ENCODE measurements around the gene TYW1B.
"Not testable (repeated sequence)": the region's sequence is repeated elsewhere in the genome, so short reads cannot be mapped to it uniquely, and the experiment has no call there.

The TYW1B gene

DNA sequence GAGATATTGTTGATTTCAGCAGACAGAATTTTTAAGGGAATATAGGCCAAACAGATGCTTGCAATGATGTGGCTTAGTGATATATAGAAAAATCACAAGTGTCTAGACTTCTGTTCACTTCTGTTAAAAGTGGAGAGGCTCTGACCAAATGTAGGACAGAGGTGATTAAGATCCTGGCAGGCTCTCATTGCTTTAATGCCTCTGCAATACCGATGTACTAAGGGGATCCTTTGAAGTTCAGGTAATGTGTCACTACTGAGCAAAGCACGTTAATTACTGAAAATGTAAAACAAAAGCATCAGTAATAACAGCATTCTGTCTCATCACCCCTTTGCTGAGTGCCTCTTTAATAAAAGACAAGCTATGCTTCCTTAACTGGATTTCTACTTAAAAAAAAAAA is 131.4 kb downstream of the TYW1B start:
- not testable (repeated sequence) for DNase-seq

- DNase-seq: not testable (repeated sequence)
These were observed 132.5 kb downstream of the TYW1B start for GRCh38 chr7:72695482-72695881.

GRCh38 chr7:72691442-72691841 is 136.6 kb downstream of the TYW1B start:
- DNase-seq: not testable (repeated sequence)

DNA sequence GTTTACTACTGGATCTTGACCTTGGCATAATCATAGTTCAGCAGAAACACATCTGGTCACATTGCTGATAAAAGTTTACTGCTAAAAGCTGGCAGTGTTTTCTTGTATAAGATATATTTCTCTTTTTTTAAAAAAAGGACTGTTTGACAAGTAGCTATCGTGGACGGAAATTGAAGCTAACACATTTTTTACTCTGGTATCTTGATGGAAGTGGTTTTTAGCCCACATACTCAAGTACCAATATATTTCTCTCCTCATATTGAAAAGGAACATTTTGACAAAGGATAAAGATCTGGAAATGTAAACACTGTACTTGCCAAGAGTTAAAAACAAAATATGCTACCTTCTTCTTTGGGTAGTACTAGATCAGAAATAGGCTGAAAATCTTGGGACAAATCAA is 137.8 kb downstream of the TYW1B start:
- not testable (repeated sequence) for DNase-seq

GRCh38 chr7:72689344-72689743 is 138.7 kb downstream of the TYW1B start:
- DNase-seq: not testable (repeated sequence)

- DNase-seq: not testable (repeated sequence)
These were observed 146.8 kb downstream of the TYW1B start for GRCh38 chr7:72681211-72681610.

DNA sequence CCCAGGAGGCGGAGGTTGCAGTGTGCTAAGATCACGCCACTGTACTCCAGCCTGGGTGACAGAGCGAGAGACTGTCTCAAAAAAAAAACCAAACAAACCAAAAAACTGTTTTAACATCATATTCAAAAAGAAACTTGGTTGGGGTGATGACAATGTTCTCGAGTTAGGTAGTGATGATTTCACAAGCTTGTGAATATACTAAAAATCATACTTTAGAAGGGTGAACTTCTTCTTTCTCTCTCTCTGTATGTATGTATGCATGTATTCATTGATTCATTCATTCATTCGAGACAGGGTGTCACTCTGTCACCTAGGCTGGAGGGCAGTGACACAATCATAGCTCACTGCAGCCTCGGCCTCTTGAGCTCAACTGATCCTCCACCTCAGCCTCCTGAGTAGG is 151.1 kb downstream of the TYW1B start:
- not testable (repeated sequence) for DNase-seq

DNA sequence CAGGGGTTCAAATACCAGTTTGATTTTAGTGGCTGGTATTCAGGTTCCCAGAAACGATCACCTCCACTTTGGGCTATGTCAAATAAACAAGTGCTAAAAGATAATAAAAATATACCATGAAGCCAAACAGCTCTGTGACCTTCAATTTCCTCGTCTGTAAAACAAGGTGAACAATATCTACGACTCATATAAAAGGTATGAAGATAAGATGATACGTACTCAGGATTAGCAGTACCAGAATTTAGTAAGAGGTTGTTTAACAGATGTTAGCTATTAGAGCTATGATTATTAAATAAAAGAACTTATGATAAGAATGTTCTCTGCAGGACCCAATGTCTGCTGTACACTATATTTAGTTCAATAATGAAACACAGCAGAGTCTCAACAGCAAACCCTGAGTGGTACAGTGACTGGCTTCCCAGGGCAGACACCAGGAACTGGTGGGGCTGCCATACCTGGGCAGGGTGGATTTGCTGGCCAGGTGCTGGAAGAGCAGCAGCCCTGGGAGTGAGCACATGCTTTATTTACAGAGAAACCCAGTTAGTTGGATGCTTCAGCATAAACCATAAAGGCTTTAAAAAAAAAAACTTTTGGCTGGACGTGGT is 151.8 kb downstream of the TYW1B start:
- not testable (repeated sequence) for DNase-seq

DNA sequence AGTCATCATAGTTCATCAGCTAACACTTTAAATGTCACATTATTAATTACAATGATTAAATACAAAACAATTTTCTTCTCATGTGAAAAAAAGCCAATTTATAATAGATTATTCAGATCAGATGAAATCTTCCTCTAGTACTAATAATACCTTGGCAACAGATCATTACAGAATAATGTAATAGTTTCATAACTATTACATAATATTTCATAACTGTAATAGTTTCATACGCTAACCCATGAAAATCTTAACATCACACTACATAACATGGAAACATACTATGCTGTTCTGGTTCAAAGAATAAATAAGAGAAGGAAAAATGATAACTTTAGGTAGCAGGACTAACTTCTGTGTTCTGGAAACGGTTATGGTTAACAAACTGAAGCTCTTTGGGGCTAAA is 152.3 kb downstream of the TYW1B start:
- not testable (repeated sequence) for DNase-seq

- no peak for DNase-seq
These were observed 153.6 kb downstream of the TYW1B start for GRCh38 chr7:72674394-72674793.

DNA sequence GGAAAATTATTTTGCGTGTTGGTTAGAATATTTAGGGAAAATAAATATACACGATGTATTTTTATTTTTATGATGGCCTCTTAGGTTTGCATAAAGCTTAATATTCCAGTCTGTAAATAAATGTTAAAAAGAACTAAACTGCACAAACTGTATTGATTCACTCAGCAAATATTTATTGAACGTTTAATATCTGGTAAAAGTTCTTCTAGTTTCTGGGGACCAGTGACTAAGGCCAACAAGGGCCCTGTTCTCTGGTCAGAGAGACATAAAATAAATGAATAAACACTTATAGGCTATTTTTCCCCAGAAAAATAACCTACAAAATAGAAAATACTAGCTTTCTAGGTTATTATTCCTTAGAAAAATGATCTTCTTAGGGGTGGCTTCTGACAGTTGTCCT is 157.2 kb downstream of the TYW1B start:
- not testable (repeated sequence) for DNase-seq

GRCh38 chr7:72668435-72668834 is 159.6 kb downstream of the TYW1B start:
- not testable (repeated sequence) for DNase-seq

- DNase-seq: not testable (repeated sequence)
These were observed 161.0 kb downstream of the TYW1B start for GRCh38 chr7:72667049-72667448.

- not testable (repeated sequence) for DNase-seq
These were observed 179.4 kb downstream of the TYW1B start for GRCh38 chr7:72648574-72648973.

DNA sequence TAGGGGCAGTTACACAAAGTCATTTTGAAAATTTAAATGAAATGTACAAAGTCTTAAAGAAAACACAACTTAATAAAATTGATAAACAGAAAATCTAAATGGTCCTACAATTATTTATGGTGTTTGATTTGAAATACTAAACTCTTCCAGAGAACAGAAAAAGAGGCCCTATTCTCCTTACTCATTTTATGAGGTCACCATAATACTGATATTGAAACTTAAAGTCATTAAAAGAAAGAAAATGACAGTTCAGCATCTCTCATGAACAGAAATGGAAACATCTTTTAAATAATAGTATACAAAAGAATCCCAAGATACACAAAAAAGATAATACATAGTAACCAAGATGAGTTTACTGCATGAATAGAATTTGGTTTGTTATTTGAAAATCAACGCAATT is 184.3 kb downstream of the TYW1B start:
- DNase-seq: not testable (repeated sequence)

GRCh38 chr7:72641485-72642248 is 186.3 kb downstream of the TYW1B start:
- not testable (repeated sequence) for DNase-seq

GRCh38 chr7:72640740-72641139 is 187.3 kb downstream of the TYW1B start:
- not testable (repeated sequence) for DNase-seq

DNA sequence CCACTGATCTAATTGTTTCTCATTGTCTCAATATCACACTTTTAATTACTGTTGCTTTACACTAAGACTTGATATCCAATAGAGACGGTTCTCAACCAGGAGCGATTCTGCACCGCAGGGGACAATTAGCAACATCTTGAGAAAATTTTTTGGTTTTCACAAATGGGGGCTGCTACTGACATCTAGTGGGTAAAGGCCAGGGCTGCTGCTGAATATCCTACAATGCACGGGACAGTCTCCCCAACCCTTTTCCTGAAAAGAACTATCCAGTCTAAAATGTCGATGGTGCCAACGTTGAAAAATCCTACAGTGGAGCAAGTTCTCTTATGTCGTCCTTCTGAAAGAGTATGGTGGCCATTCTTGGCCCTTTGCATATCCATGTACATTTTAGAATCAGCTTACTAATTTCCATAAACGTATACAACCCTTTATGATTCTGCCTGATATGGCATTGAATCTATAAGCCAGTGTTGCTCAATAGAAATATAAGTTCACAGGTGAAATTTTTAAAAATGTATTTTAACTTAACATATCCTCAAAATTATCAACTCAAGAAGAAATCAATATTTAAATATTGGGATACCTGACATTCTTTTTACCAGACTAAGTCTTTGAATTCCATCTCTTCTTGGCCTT is 192.6 kb downstream of the TYW1B start:
- not testable (repeated sequence) for DNase-seq

DNA sequence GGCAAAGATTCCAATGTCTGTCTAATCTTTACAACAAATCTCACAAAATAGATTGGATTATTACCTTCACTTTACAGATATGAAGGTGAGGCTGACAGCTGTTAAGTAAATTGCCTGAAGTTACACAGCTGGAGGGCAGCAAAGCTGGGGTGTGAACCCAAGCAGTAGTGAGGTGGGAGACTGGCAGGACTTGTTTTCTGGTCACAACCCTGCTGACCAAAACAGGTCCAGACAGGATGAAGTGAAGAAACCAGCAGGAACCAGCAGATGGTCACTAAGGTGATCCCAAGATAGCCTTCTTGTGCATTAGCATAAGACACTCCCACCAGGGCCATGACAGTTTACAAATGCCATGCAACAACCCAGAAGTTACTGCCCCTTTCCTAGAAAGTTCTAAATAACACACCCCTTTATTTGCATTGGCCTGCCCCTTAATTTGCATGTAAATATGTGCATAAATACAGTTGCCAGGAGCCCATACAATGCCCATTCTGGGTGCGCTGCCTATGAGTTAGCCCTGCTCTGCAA is 195.2 kb downstream of the TYW1B start:
- DNase-seq: not testable (repeated sequence)

GRCh38 chr7:72628375-72628774 is 199.6 kb downstream of the TYW1B start:
- DNase-seq: not testable (repeated sequence)

DNA sequence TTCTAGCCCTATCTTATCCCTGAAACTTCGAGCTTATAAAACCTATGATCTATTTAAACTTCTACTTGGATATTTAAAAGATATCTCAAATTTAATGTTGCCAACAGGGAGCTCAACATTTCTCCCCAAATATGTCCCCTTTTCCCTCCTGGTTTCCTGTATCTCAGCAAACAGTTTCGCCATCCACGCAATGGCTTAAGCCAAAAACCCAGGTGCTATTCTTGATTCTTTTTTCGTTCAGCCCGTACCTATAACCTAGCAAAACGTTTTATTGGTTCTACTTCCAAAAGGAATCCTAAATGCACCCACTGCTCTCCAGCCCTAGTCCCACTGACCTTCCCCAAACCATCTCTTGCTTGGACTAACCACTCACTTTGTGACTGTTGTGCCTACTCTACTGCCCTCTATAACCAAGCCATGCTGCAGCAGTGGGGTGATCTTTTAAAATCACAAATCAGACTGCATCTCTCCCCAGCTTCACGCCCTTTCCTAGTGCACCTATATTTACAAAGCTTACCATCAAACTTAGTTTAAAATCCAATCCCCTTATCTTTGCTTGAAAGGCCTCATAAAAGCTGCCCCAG is 201.5 kb downstream of the TYW1B start:
- not testable (repeated sequence) for DNase-seq

DNA sequence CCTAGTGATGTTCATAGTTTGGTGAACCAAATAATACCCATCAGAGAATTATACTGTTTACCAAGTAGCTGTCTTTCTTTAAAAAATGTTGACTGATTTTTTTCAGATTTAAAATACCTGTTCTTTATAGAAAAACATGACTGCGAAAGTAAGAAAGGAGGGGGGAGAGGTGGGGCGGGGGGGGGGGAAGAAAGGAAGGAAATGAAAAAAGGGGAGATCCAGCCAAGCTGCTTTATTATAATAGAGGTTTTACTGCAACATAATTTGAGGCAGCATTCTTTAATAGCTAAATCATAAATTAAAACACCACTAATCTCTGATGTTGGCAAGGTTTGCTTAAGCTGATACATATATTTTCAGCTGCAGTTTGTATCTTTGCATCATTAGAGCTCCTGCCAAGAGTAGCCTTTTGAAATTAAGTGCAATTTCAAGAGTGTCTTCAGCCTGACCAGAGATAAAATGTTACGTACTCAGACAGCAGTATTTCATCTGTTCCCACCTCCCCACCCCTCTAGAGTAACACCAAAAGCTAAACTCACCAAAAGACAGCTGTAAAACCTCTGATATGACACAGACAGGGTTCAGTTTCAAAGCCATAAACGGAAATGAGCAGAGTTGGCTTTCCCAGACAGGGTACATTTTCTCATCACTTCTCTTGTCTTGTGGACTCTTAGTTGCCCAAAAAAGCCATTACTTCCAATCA is 202.1 kb downstream of the TYW1B start:
- not testable (repeated sequence) for DNase-seq

GRCh38 chr7:72622532-72622931 is 205.5 kb downstream of the TYW1B start:
- DNase-seq: no peak

Measured in GF-D8 (cell line).